GM19455 (cell line): ENCODE results near the gene C11orf91.

ENCODE experiments used
- ATAC-seq: cut with Tn5 transposase; IDR thresholded peaks from one replicate; pipeline ENCODE4 v1.9.1; 2021; ENCODE audit not compliant: unreplicated experiment

The C11orf91 gene

DNA sequence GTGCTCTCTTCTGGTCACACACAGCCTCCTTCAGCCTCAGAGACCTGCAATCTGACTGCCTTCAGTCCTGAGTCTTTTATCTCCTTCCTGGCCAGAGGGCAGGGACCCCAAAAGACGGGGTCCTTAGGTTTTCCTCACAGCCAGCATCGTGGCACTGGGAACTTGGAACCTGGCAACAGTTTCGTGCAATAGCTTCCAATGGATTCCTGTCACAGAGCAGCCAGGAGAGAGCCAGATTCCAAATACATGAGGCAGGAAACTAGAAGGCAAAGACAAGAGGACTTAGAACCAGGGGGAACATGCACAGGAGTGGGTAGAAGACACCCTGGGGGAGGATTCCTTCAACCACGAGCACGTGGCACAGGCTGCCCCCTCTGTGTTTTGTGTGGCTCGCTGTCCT, 48.6 kb downstream of the C11orf91 start:
- ATAC-seq: no peak

DNA sequence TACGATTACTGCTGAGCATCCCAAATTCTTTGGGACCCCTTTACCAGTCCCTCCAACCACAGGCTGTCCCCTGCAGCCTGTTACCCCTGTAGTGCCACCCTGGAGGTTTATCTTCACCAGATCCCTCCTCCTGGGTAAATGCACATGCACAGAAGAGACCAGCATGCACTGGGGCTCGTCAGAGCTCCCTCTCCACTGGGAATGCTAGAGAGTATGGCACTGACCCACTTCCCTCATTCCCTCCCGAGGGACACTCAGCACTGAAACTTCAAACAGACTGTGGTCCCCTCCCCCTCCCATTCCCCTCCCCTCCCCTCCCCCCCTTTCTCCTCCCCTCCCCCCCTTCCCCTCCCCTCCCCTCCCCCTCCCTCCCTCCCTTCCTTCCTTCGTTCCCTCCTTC, 49.1 kb downstream of the C11orf91 start:
- ATAC-seq: no peak

GRCh38 chr11:33649944-33650343, 50.7 kb downstream of the C11orf91 start:
- ATAC-seq: no peak
